MCF 10A (cell line): ENCODE measurements around the gene EXOC4. TPM values are rescaled to one million over a fixed set of nuclear protein-coding genes. Genes with fewer than 3 reads are reported as not detected.

Source experiments
- BruUV-seq: library from RNA; stranded (reverse); fragments of 400-500 nt; replicated peaks from 2 replicates; lab custom pipeline; 2021; lab: Mats Ljungman, UMichigan
- CTCF ChIA-PET: fragments of 300-600 bp; sonication (Branson Sonifier 250); formaldehyde crosslinking; extraction: SDS; loops from one replicate; lab custom pipeline; 2021; ENCODE audit warnings: antibody characterized with exemption, inconsistent platforms; lab: Yijun Ruan, JAX
- POLR2A ChIA-PET: fragments of 300-600, 350-650 bp; sonication (Branson Sonifier 250); formaldehyde crosslinking; extraction: SDS; loops from one replicate; lab custom pipeline; 2020; ENCODE audit warnings: antibody characterized with exemption, inconsistent platforms; lab: Yijun Ruan, JAX
- DNase-seq: peaks from one replicate; pipeline ENCODE4 v3.0.0-alpha.2; 2018; ENCODE audit not compliant: unreplicated experiment
- H3K27ac Mint-ChIP-seq: one replicate; pipeline ENCODE4 v1.8.0; 2022; ENCODE audit warnings: mild to moderate bottlenecking, low read depth, mixed read lengths; ENCODE audit not compliant: unreplicated experiment
- H3K27me3 Mint-ChIP-seq: one replicate; pipeline ENCODE4 v1.8.0; 2022; ENCODE audit warnings: mixed read lengths; ENCODE audit not compliant: insufficient read depth, unreplicated experiment
- H3K36me3 Mint-ChIP-seq: one replicate; pipeline ENCODE4 v1.8.0; 2022; ENCODE audit warnings: mild to moderate bottlenecking, moderate library complexity, mixed read lengths; ENCODE audit not compliant: insufficient read depth, unreplicated experiment
- H3K4me1 Mint-ChIP-seq: one replicate; pipeline ENCODE4 v1.8.0; 2022; ENCODE audit warnings: mixed read lengths; ENCODE audit not compliant: insufficient read depth, unreplicated experiment
- H3K4me3 Mint-ChIP-seq: one replicate; pipeline ENCODE4 v1.8.0; 2022; ENCODE audit warnings: mild to moderate bottlenecking, moderate library complexity, mixed read lengths; ENCODE audit not compliant: unreplicated experiment
- H3K9me3 Mint-ChIP-seq: one replicate; pipeline ENCODE4 v1.8.0; 2022; ENCODE audit warnings: mixed read lengths; ENCODE audit not compliant: unreplicated experiment
- intact Hi-C: fragments of 100-400 bp; cut with micrococcal nuclease; formaldehyde crosslinking; loops from 2 replicates; pipeline ENCODE4 v1.14.1; 2022
- total RNA-seq: library from RNA; stranded (reverse); gene quantifications from 2 replicates; pipeline ENCODE4 v1.2.3, GENCODE V29; 2022
- TF ChIP-seq, protein P1 (sequence below): fragments of 200-600 bp; IDR thresholded peaks from one replicate; pipeline ENCODE4 v1.8.0; 2022; ENCODE audit warnings: antibody characterized with exemption, mild to moderate bottlenecking; ENCODE audit not compliant: unreplicated experiment

Gene EXOC4
- total RNA-seq, 1 experiment from 2014 or later: 105 TPM

DNA sequence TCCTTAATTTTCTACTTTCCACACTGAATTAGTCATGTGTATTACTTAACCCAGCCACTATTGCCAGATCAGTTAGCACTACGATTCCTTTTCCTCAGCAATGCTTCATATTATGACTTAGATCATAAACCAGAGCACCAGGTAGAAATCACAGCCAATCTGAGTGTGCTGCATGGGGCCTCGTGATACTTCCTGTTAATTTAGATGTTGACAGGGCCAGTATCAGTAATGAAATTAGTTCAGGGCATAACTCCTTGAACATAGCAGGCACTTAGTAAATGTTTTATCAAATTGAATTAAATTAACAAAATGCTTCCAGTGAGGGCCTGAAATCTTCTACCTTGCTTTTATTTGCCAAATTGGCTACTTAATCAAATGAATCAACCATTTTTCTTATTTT is 705.0 kb downstream of the EXOC4 start:
- BruUV-seq: no TSS peak
- intact Hi-C loops: no loop called here
- no peak for DNase-seq
- no peaks in the 10 kb centered on the region for H3K9me3 Mint-ChIP-seq
- POLR2A ChIA-PET: no interaction called here
- H3K4me3 Mint-ChIP-seq: no peak overlapping the region
- TF ChIP-seq, protein P1, sequence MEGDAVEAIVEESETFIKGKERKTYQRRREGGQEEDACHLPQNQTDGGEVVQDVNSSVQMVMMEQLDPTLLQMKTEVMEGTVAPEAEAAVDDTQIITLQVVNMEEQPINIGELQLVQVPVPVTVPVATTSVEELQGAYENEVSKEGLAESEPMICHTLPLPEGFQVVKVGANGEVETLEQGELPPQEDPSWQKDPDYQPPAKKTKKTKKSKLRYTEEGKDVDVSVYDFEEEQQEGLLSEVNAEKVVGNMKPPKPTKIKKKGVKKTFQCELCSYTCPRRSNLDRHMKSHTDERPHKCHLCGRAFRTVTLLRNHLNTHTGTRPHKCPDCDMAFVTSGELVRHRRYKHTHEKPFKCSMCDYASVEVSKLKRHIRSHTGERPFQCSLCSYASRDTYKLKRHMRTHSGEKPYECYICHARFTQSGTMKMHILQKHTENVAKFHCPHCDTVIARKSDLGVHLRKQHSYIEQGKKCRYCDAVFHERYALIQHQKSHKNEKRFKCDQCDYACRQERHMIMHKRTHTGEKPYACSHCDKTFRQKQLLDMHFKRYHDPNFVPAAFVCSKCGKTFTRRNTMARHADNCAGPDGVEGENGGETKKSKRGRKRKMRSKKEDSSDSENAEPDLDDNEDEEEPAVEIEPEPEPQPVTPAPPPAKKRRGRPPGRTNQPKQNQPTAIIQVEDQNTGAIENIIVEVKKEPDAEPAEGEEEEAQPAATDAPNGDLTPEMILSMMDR: no peak
- CTCF ChIA-PET: no interaction called here
- no peak overlapping the region for H3K27ac Mint-ChIP-seq
- no peaks in the 10 kb centered on the region for H3K4me1 Mint-ChIP-seq
- H3K36me3 Mint-ChIP-seq: no peaks in the 10 kb centered on the region
- H3K27me3 Mint-ChIP-seq: no peaks in the 10 kb centered on the region

DNA sequence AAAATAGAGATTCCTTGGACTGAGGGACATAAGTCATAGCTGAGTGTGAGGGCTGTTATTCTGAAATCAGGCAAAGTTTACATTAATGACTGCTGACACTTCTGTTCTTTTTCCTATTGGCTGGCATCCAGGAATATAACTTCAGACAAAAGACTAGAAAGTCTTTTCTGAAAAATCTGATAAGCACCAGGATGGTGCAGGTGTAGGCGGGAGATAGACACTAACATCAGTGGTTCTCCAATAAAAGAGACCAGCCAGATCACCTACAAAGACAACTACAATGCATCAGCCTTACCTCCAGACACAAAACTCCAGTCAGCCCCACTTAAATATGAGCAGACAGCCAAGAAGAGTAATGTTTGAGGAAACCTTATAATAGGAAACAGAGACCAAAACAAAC is 705.9 kb downstream of the EXOC4 start:
- no peak overlapping the region for H3K27ac Mint-ChIP-seq
- no peak for DNase-seq
- POLR2A ChIA-PET: no interaction called here
- CTCF ChIA-PET: no interaction called here
- no peaks in the 10 kb centered on the region for H3K27me3 Mint-ChIP-seq
- no peaks in the 10 kb centered on the region for H3K4me1 Mint-ChIP-seq
- TF ChIP-seq, protein P1: no peak
- H3K4me3 Mint-ChIP-seq: no peak overlapping the region
- H3K36me3 Mint-ChIP-seq: no peaks in the 10 kb centered on the region
- BruUV-seq: no TSS peak
- intact Hi-C loops: no loop called here
- H3K9me3 Mint-ChIP-seq: no peaks in the 10 kb centered on the region

DNA sequence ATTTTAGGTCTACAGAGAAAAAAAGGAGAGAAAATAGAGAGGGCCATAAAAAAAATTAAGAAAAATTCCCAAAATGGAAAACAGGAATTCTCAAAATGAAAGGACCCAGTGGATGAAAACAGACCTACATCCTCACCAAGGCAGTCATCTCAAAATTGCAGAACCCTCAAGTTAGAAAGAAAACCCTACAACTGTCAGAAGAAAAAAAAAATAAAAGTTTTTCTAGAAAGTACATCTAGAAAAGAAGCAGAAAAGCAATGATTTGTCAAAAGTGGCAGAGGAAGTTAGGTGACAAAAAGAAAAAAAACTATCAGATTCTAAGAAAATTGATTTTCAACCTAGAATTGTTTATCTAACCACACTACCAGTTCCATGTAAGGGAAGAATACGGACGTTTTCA is 706.6 kb downstream of the EXOC4 start:
- ChIA-PET CTCF (no interaction called here), POLR2A (no interaction called here)
- H3K27me3 Mint-ChIP-seq: no peaks in the 10 kb centered on the region
- peaks cover 6% of the 10 kb centered on the region for H3K36me3 Mint-ChIP-seq
- no peaks in the 10 kb centered on the region for H3K4me1 Mint-ChIP-seq
- intact Hi-C loops: no loop called here
- no peaks in the 10 kb centered on the region for H3K9me3 Mint-ChIP-seq
- no peak overlapping the region for H3K27ac Mint-ChIP-seq
- H3K4me3 Mint-ChIP-seq: no peak overlapping the region
- TF ChIP-seq, protein P1: no peak
- no TSS peak for BruUV-seq
- DNase-seq: no peak

DNA sequence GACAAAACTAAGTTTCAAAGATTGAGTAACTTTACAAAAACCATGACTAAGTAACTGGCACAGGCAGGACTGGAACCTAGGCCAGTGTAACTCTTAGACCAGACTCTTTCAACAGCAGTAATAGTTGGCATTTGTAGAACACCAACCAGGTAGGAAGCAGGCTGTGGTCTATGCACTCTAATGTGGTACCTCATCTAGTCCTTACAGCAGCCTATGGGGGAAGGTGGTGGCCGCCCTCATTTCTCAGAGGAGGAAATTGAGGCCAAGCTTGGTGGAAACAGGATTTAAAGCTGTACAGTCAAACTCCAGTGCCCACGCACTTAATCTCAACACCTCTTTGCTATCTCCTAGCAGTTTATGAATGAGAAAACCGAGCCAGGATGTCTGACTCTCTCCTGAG is 708.8 kb downstream of the EXOC4 start:
- intact Hi-C loops: no loop called here
- no peak for DNase-seq
- ChIA-PET POLR2A (no interaction called here), CTCF (interaction anchor here (0.6 to 0.8 kb wide), 2 partner anchors 12 to 132 kb away, joined by 3 read pairs; no protein-coding TSS in a partner anchor)
- Mint-ChIP-seq H3K36me3 (peaks cover 7% of the 10 kb centered on the region), H3K4me1 (no peaks in the 10 kb centered on the region), H3K4me3 (no peak overlapping the region), H3K27me3 (no peaks in the 10 kb centered on the region), H3K27ac (no peak overlapping the region), H3K9me3 (peaks cover 8% of the 10 kb centered on the region)
- no TSS peak for BruUV-seq
- TF ChIP-seq, protein P1: no peak
